Cardiac septum (tissue), 1 donor: ENCODE results near the gene CDKN2AIP. TPM values are rescaled to one million over a fixed set of nuclear protein-coding genes. Genes with fewer than 3 reads are reported as not detected.

Experiments
- DNase-seq: peaks from one replicate; pipeline ENCODE4 v3.0.0-alpha.2; 2020; ENCODE audit warnings: low spot score
- intact Hi-C: fragments of 100-400 bp; cut with DNase I; formaldehyde crosslinking; loops from one replicate; pipeline ENCODE4 v1.14.0; 2022
- long read RNA-seq: library from polyadenylated mRNA; unstranded; transcript quantifications from one replicate; pipeline ENCODE4 v2.0.0, GENCODE V29; 2021
- total RNA-seq: library from RNA; stranded (reverse); fragmentation: NEBNext Ultra II Directional; extraction: Animal tissue kit (Norgen Biotek cat#: 25700); gene quantifications from one replicate; pipeline ENCODE4 v1.2.1, GENCODE V29; 2021
- donor health status: DM: no; HTN: no; CAD: no.

Gene CDKN2AIP
- total RNA-seq, result 9.5 TPM
- long read RNA-seq, transcript CDKN2AIP-203 (3 exons, 2,721 nt), result major isoform, 12 of 16 reads
- long read RNA-seq, partial matches to known transcripts, result 0 of 16 reads
- long read RNA-seq, other reads (novel, unspliced or antisense), result 2 of 16 reads

GRCh38 chr4:183444214-183445096 is at the start of gene CDKN2AIP:
Gene CDKN2AIP (plus strand): TSS chr4:183444636. CDS start chr4:183444798, 162 bp downstream.
- intact Hi-C loops, result loop anchor here (5.0 kb wide), 1 partner anchor 58 kb away; no protein-coding TSS in a partner anchor
- peak; percentile 96 for DNase-seq

DNA sequence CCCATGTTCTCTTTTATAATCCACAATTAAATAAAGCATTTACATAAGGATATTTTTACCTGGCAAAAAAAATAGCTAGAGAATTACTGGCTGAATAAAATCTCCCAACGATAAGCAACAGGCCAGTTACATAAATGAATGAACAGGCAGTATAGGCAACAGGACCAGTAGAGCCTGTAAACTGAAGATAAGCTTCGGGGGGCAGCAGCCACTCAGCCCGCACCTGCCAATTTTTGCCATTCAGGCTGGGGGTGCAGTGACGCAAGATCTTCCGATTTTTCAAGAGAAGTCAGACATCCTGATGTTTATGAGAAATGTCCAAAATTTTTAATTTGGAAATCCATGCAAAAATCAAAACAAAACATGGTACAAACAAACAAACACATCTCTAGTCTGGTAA is 49.0 kb upstream of the CDKN2AIP start:
- DNase-seq, result no peak
- intact Hi-C loops, result no loop called here

DNA sequence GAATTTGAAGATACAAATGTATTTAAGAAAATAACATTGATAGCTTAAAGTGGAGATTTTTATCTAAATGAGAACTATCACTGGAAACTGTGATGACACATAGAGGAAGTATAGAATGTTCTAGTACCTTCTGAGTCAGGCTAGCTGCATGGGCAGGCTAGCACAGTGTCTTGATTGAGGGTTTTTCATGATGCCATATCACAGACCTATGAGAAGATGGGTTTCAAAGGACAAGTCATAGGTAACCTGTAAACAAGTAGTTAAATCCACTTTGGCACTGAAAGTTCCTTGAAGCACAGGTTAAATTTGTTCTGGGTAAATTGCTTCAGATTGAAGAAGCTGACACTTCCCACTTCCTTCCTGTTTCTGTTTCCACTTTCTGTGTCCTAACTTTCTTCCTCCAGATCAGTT is 48.2 kb upstream of the CDKN2AIP start:
- DNase-seq, result no peak
- intact Hi-C loops, result no loop called here

DNA sequence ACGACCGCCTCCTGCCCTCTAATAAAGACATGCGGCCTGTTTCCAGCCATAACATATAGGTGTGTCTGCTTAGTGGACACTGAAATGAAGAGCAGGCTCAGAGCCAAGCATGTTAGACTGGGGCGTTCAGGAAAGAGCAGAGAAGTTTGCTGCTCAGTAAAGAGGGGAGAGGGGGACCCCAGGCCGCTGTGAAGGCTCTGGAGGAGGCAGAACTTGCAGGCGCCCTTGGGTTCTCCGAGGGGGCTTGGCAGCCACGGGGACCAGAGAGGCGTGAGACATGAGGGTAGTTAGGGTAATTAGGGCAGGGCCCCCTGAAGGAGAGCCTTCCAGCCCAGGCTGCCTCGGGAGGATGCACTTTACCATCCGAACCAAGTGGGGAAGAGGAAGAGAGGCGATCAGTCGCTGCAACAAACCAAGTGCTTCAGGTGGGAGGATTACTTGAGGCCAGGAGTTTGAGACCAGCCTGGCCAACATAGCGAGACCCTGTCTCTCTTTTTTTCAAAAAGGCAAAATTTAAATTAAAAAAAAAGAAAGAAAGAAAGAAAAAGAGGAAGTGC is 46.6 kb upstream of the CDKN2AIP start:
- intact Hi-C loops, result no loop called here
- DNase-seq, result peak; percentile 67

DNA sequence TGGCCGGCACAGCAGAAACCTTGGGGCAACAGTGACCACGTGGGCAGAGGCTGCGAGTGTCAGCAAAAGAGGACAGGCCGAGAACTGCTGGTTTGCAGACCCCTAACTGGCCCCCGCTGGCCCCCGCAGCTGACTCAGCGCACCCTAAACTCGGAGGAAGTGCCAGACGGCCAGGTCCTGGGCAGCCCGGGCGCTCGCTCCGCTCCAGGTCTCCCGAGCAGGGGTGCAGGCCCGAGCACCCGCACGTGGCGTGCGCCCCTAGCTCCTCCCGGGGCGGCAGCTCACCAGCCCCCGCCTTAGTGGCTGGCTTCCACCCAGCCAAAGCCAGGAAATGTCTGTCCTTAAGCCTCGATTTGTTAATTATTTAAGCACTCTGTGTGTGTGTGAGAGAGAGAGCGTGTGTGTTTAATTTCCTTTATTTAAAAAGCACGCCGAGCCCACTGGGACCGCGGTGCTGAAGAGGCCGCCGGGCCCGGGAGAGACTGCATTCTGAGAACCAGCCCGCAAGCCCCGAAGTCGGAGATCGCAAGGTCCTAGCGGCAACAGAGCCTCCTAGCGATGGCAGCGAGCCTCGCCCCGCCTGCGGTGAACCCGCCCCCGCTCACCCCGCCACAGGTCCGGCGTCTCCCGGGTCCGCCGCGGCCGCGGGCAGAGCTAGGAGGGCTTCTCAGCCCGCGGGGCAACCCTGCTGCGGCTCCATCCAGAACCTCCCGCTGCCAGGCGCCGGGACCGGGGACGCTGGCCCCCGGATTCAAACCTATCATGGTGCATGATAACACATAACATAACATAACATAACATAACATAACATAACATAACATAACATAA is 45.9 kb upstream of the CDKN2AIP start:
- DNase-seq, result peak; percentile 82
- intact Hi-C loops, result no loop called here

GRCh38 chr4:183399126-183399522 is 45.3 kb upstream of the CDKN2AIP start:
- DNase-seq, result no peak
- intact Hi-C loops, result no loop called here

DNA sequence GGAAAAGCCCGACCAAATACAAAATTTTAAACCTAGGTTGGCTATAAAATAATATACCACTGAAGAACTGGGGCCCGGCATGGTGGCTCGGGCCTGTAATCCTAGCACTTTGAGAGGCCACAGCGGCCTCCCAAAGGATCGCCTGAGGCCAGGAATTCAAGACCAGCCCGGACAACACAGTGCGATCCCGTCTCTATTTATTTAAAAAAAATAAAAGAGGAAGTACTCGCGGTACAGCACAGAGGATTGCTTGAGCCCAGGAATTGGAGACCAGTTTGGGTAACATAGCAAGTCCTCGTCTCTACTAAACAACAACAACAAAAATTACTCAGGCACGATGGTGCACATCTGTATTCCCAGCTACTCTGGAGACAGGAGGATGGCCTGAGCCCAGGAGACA is 44.8 kb upstream of the CDKN2AIP start:
- intact Hi-C loops, result loop anchor here (10.0 kb wide), 1 partner anchor 135 kb away; no protein-coding TSS in a partner anchor
- no peak for DNase-seq

DNA sequence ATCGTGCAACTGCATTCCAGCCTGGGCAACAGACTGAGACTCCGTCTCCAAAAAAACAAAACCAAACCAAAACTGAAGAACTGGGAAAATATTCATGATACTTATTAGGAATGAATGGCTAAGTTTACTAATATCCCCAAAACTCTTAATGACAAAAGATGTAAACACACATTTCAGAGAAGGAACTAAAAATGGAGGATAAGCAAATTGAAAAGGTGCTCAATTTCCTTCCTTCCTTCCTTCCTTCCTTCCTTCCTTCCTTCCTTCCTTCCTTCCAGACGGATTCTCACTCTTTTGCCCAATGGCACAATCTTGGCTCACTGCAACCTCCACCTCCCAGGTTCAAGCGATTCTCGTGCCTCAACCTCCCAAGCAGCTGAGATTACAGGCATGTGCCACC is 44.4 kb upstream of the CDKN2AIP start:
- intact Hi-C loops, result loop anchor here (10.0 kb wide), 1 partner anchor 135 kb away; no protein-coding TSS in a partner anchor
- DNase-seq, result no peak

GRCh38 chr4:183401473-183401872 is 43.0 kb upstream of the CDKN2AIP start:
- intact Hi-C loops, result loop anchor here (10.0 kb wide), 1 partner anchor 137 kb away; no protein-coding TSS in a partner anchor

GRCh38 chr4:183402771-183403170 is 41.7 kb upstream of the CDKN2AIP start:
- DNase-seq, result peak; percentile 36
- intact Hi-C loops, result loop anchor here (10.0 kb wide), 1 partner anchor 138 kb away; no protein-coding TSS in a partner anchor

More at GRCh38 chr4:183401473-183401872, 43.0 kb upstream of the CDKN2AIP start:
- DNase-seq, result no peak

- DNase-seq, result no peak
- intact Hi-C loops, result loop anchor here (10.0 kb wide), 1 partner anchor 139 kb away; no protein-coding TSS in a partner anchor
These were observed 41.0 kb upstream of the CDKN2AIP start for GRCh38 chr4:183403486-183403885.

DNA sequence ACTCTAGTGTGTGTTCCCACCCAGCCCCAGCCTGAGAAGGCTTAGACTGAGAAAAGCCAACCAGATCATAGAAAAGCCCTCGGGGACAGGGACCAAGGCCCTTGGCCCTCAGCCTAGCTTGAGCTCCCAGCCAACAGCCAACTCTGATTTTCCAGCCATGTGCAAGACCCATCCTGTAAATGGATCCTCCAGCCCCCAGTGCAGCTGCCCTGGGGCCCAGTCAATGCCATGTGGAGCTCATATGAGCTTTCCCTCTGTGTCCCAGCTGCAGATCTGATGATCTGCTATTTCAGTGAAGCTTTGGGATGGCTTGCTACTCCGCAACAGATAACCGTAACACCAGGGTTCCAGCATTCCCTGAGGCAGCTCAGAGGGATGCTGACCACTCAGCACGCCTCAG is 40.5 kb upstream of the CDKN2AIP start:
- intact Hi-C loops, result loop anchor here (10.0 kb wide), 1 partner anchor 139 kb away; no protein-coding TSS in a partner anchor
- no peak for DNase-seq

- intact Hi-C loops, result loop anchor here (5.0 to 10.0 kb wide), 2 partner anchors 141 to 468 kb away; no protein-coding TSS in a partner anchor
- no peak for DNase-seq
These were observed 39.1 kb upstream of the CDKN2AIP start for GRCh38 chr4:183405303-183405702.

DNA sequence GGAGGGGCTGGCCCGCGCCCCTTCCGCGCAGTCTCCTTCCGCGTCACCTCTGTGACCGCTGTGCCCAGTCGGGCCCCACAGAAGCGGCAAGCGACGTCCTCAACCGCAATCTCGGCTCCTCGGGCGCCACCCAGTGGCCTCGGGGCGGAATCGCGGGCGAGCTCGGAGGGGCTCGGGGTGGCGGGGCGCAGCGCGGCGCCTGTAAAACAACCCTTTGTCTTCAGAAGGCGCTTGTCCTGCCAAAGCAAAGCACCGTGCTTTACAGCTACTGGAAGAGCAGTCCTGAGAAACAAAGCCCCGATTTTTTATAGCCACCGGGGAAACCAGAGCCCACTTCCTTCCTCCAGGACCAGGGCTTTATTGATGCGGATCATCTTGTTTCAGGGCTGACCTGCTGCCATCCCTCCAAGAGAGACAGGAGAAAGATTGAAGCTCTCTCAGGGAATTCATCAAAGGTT is 37.3 kb upstream of the CDKN2AIP start:
- DNase-seq, result peak; percentile 92
- intact Hi-C loops, result loop anchor here (5.0 to 10.0 kb wide), 2 partner anchors 142 to 470 kb away; no protein-coding TSS in a partner anchor

DNA sequence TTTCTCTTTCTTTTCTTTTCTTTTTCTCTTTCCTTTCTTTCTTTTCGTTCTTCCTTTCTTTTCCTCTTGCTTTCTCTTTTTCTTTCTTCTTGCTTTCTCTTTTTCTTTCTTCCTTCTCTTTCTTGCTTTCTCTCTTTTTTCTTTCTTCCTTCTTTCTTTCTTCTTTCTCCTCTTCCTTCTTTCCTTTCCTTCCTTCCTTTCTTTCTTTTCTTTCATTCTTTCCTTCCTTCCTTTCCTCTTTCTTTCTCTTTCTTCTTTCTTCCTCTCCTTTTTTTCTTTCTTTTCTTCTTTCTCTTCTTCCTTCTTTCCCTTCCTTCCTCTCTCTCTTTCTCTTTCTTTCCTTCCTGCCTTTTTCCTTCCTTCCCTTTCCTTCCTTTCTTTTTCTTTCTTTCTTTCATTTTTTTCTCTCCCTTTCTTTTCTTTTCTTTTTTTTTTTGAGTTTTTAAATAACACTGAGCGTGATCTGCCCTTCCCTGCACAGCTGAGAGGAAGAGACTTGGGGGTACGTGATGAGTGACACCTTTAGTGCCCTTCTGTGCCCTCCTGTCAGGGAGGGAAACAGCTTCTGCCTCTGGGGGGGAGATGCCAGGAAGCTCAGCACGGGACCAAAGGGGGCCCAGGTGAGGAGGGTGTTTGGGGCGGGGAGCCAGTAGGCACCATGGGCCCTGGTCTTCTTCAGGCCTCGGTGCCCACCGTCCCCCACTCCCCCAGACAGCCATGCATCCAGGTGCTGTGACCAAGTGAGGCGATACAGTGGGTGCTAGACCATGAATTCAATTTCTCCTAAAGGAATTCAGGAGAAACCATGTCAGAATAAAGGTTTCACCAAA is 36.6 kb upstream of the CDKN2AIP start:
- intact Hi-C loops, result loop anchor here (5.0 to 10.0 kb wide), 2 partner anchors 143 to 471 kb away; no protein-coding TSS in a partner anchor
- DNase-seq, result no peak

DNA sequence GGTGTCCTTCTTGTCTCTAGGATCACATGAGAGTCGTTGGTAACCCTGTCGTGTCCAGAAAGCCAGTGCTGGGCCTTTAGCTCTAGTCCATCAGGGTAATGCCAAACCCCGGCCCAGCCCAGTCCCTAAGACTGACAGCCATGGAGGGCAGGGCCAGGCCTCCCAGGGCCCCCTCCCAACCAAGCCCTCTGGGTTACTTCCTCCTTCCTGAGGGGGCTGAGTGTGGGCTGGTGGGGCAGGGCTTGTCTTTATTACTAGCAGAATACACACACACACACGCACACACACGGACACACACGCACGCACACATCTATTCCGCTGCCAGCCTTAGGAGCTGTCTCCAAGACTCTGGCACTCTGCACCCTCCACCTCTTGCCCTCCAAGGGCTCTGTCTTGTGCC is 35.6 kb upstream of the CDKN2AIP start:
- intact Hi-C loops, result loop anchor here (5.0 to 10.0 kb wide), 2 partner anchors 144 to 471 kb away; no protein-coding TSS in a partner anchor
- DNase-seq, result no peak

- intact Hi-C loops, result loop anchor here (5.0 to 10.0 kb wide), 2 partner anchors 145 to 472 kb away; no protein-coding TSS in a partner anchor
- no peak for DNase-seq
These were observed 35.0 kb upstream of the CDKN2AIP start for GRCh38 chr4:183409483-183409882.

- DNase-seq, result peak; percentile 39
- intact Hi-C loops, result loop anchor here (5.0 to 10.0 kb wide), 2 partner anchors 145 to 473 kb away; no protein-coding TSS in a partner anchor
These were observed 34.5 kb upstream of the CDKN2AIP start for GRCh38 chr4:183409934-183410333.
